MM.1S (cell line): ENCODE data around the gene GPT2.
"Not testable (repeated sequence)": the region's sequence is repeated elsewhere in the genome, so short reads cannot be mapped to it uniquely, and the experiment has no call there.

Source experiments
- DNase-seq: peaks from one replicate; pipeline ENCODE4 v3.0.0-alpha.2; 2015
- H2AFZ ChIP-seq: fragments of 300-600 bp; sonication (generic); 2 replicates; pipeline ENCODE4 v1.6.0; 2016; ENCODE audit warnings: antibody characterized with exemption, low read length
- H3F3A ChIP-seq: fragments of 300-600 bp; sonication (generic); 2 replicates; pipeline ENCODE4 v1.6.1; 2016; ENCODE audit warnings: mild to moderate bottlenecking, antibody characterized with exemption, low read length, moderate library complexity, mixed read lengths; ENCODE audit not compliant: insufficient read depth
- H3K27ac ChIP-seq: fragments of 300-600 bp; sonication (generic); 2 replicates; pipeline ENCODE4 v1.5.1; 2016; ENCODE audit warnings: mild to moderate bottlenecking, low read length
- H3K27me3 ChIP-seq: fragments of 300-600 bp; sonication (generic); replicated peaks from 2 replicates; pipeline ENCODE4 v1.6.0; 2016; ENCODE audit warnings: low read length; ENCODE audit not compliant: insufficient read depth
- H3K36me3 ChIP-seq: fragments of 300-600 bp; sonication (generic); replicated peaks from 2 replicates; pipeline ENCODE4 v1.6.1; 2016; ENCODE audit warnings: mild to moderate bottlenecking, low read length, mixed read lengths; ENCODE audit not compliant: insufficient read depth
- H3K4me1 ChIP-seq: fragments of 300-600 bp; sonication (generic); 2 replicates; pipeline ENCODE4 v1.6.1; 2016; ENCODE audit warnings: low read length, mixed read lengths
- H3K4me2 ChIP-seq: fragments of 300-600 bp; sonication (generic); 2 replicates; pipeline ENCODE4 v1.6.0; 2016; ENCODE audit warnings: low read depth, low read length
- H3K4me3 ChIP-seq: fragments of 300-600 bp; sonication (generic); 2 replicates; pipeline ENCODE4 v1.5.1; 2016; ENCODE audit warnings: low read length, mixed read lengths
- H3K79me2 ChIP-seq: fragments of 300-600 bp; sonication (generic); 2 replicates; pipeline ENCODE4 v1.6.1; 2016; ENCODE audit warnings: mixed run types, low read length, mixed read lengths
- H3K9ac ChIP-seq: fragments of 300-600 bp; sonication (generic); 2 replicates; pipeline ENCODE4 v1.6.1; 2016; ENCODE audit warnings: low read length, mixed read lengths
- H3K9me2 ChIP-seq: fragments of 300-600 bp; sonication (generic); replicated peaks from 2 replicates; pipeline ENCODE4 v1.6.1; 2016; ENCODE audit warnings: mild to moderate bottlenecking, low read length, mixed read lengths; ENCODE audit not compliant: insufficient read depth
- H3K9me3 ChIP-seq: fragments of 300-600 bp; sonication (generic); replicated peaks from 2 replicates; pipeline ENCODE4 v1.6.1; 2016; ENCODE audit warnings: mild to moderate bottlenecking, low read length, mixed read lengths; ENCODE audit not compliant: insufficient read depth
- H4K20me1 ChIP-seq: fragments of 300-600 bp; sonication (generic); 2 replicates; pipeline ENCODE4 v1.6.1; 2016; ENCODE audit warnings: mild to moderate bottlenecking, low read length, moderate library complexity, mixed read lengths; ENCODE audit not compliant: insufficient read depth
- CTCF ChIP-seq: fragments of 300-600 bp; sonication (generic); IDR thresholded peaks from 2 replicates; pipeline ENCODE4 v1.5.1; 2016; ENCODE audit warnings: antibody characterized with exemption, low read length, mixed read lengths
- EZH2 ChIP-seq: fragments of 300-600 bp; sonication (generic); optimal IDR thresholded peaks from 2 replicates; pipeline ENCODE3; 2017; ENCODE audit warnings: low read depth, mild to moderate bottlenecking, antibody characterized with exemption, low read length, mixed read lengths
- EZH2phosphoT487 ChIP-seq: fragments of 300-600 bp; sonication (generic); IDR thresholded peaks from 2 replicates; pipeline ENCODE4 v1.6.1; 2018; ENCODE audit warnings: antibody characterized with exemption, low read length

The GPT2 gene

GRCh38 chr16:46859719-46860152, 24.4 kb upstream of the GPT2 start:
- TF ChIP-seq EZH2 = no peak
- no peak for TF ChIP-seq CTCF
- no peak for TF ChIP-seq EZH2phosphoT487
- Histone ChIP-seq H3K9me3 (no peaks in the 10 kb centered on the region), H3K27me3 (no peaks in the 10 kb centered on the region), H3K9ac (no peak overlapping the region), H3F3A (peaks cover 7% of the 10 kb centered on the region; the same call in 1 of the 2 replicates), H3K36me3 (no peaks in the 10 kb centered on the region), H3K4me1 (peaks cover 19% of the 10 kb centered on the region), H3K9me2 (no peaks in the 10 kb centered on the region), H3K27ac (no peak overlapping the region), H3K79me2 (no peaks in the 10 kb centered on the region), H4K20me1 (no peaks in the 10 kb centered on the region), H3K4me2 (no peak overlapping the region), H3K4me3 (no peak overlapping the region), H2AFZ (0 out of 2 replicates have a peak overlapping the region, but pooled peaks have one; percentile 53)
- DNase-seq = no peak

- Histone ChIP-seq H3K9ac (no peak overlapping the region), H3K4me2 (no peak overlapping the region), H3K9me3 (no peaks in the 10 kb centered on the region), H3K27me3 (no peaks in the 10 kb centered on the region), H3K27ac (no peak overlapping the region), H4K20me1 (no peaks in the 10 kb centered on the region), H3K36me3 (no peaks in the 10 kb centered on the region), H3K4me3 (no peak overlapping the region), H3K4me1 (peaks cover 19% of the 10 kb centered on the region), H3K79me2 (no peaks in the 10 kb centered on the region), H3K9me2 (no peaks in the 10 kb centered on the region), H3F3A (peaks cover 8% of the 10 kb centered on the region; the same call in 1 of the 2 replicates), H2AFZ (no peak overlapping the region)
- DNase-seq = no peak
- TF ChIP-seq EZH2phosphoT487 = no peak
- TF ChIP-seq CTCF = no peak
- no peak for TF ChIP-seq EZH2
Observed at GRCh38 chr16:46862555-46863447, 21.4 kb upstream of the GPT2 start.

- DNase-seq = no peak
- Histone ChIP-seq H3K4me1 (peaks cover 11% of the 10 kb centered on the region), H2AFZ (no peak overlapping the region), H3F3A (peaks cover 8% of the 10 kb centered on the region; the same call in 1 of the 2 replicates), H4K20me1 (no peaks in the 10 kb centered on the region), H3K79me2 (no peaks in the 10 kb centered on the region), H3K9me2 (no peaks in the 10 kb centered on the region), H3K27ac (no peak overlapping the region), H3K9ac (no peak overlapping the region), H3K4me3 (no peak overlapping the region), H3K9me3 (no peaks in the 10 kb centered on the region), H3K36me3 (no peaks in the 10 kb centered on the region), H3K27me3 (no peaks in the 10 kb centered on the region), H3K4me2 (no peak overlapping the region)
- TF ChIP-seq CTCF (no peak), EZH2 (no peak), EZH2phosphoT487 (no peak)
Observed at GRCh38 chr16:46866286-46866685, 17.9 kb upstream of the GPT2 start.

GRCh38 chr16:46867486-46867885, 16.7 kb upstream of the GPT2 start:
- not testable (repeated sequence) for H3K36me3 ChIP-seq, H3F3A ChIP-seq, H3K4me3 ChIP-seq, H2AFZ ChIP-seq, H3K79me2 ChIP-seq, H3K9ac ChIP-seq, H3K27ac ChIP-seq, H3K9me2 ChIP-seq, DNase-seq, H4K20me1 ChIP-seq, H3K27me3 ChIP-seq, H3K4me2 ChIP-seq, H3K9me3 ChIP-seq
- H3K4me1 ChIP-seq = peaks cover 11% of the 10 kb centered on the region

- H4K20me1 ChIP-seq, H3K27me3 ChIP-seq, H3K9ac ChIP-seq, H2AFZ ChIP-seq, H3K4me1 ChIP-seq, H3K27ac ChIP-seq, H3K79me2 ChIP-seq, H3K9me2 ChIP-seq, H3K9me3 ChIP-seq, DNase-seq, H3K36me3 ChIP-seq, H3K4me2 ChIP-seq, H3F3A ChIP-seq, H3K4me3 ChIP-seq: not testable (repeated sequence)
Observed at GRCh38 chr16:46868891-46869290, 15.3 kb upstream of the GPT2 start.
